22Rv1 (cell line): ENCODE measurements around the gene SLF2.
A peak's percentile ranks its signal among the peaks of the same experiment; 100 is the strongest.

Source experiments
- H3K27ac ChIP-seq: fragments of 450-650 bp; 2 replicates; pipeline ENCODE4 v1.5.1; 2017
- CTCF ChIP-seq: fragments of 450-650 bp; IDR thresholded peaks from 2 replicates; pipeline ENCODE4 v1.5.1; 2017; ENCODE audit warnings: mild to moderate bottlenecking
- ZFX ChIP-seq: fragments of 450-650 bp; IDR thresholded peaks from 2 replicates; pipeline ENCODE4 v1.6.1; 2017; ENCODE audit warnings: antibody characterized with exemption, borderline replicate concordance

Gene SLF2

GRCh38 chr10:101000915-101001658 is 88.3 kb downstream of the SLF2 start:
- H3K27ac ChIP-seq, result peak overlapping the region; percentile 96
- TF ChIP-seq ZFX, result no peak
- TF ChIP-seq CTCF, result no peak

DNA sequence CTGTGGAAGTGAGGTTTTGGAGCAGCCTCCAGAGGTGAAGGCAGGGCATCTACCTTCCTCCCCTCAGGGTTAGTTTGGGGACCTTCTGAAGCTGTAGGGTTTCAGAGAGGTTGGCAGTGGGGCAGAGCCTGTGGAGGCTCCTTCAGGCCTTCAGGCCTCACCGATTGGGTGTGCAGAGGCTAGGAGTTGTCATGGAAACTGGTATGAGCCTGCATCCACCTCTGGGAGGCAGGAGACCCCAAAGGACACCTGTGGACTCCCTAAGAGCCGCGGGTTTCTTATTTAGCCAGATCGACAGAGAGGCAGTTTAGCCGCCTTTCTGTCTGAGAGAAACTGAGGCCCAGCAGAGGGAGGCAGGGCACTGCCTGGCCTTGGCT is 88.9 kb downstream of the SLF2 start:
- no peak for TF ChIP-seq CTCF
- no peak for TF ChIP-seq ZFX
- H3K27ac ChIP-seq, result peak overlapping the region; percentile 96; the same call in 1 of the 2 replicates

DNA sequence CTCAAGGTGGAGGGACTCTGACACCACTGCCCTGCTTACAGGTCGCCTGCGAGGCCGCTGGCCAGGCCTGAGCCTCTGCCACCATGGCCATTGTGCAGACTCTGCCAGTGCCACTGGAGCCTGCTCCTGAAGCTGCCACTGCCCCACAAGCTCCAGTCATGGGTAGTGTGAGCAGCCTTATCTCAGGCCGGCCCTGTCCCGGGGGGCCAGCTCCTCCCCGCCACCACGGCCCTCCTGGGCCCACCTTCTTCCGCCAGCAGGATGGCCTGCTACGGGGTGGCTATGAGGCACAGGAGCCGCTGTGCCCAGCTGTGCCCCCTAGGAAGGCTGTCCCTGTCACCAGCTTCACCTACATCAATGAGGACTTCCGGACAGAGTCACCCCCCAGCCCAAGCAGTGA is 89.7 kb downstream of the SLF2 start:
- H3K27ac ChIP-seq, result no peak overlapping the region
- no peak for TF ChIP-seq CTCF
- no peak for TF ChIP-seq ZFX

DNA sequence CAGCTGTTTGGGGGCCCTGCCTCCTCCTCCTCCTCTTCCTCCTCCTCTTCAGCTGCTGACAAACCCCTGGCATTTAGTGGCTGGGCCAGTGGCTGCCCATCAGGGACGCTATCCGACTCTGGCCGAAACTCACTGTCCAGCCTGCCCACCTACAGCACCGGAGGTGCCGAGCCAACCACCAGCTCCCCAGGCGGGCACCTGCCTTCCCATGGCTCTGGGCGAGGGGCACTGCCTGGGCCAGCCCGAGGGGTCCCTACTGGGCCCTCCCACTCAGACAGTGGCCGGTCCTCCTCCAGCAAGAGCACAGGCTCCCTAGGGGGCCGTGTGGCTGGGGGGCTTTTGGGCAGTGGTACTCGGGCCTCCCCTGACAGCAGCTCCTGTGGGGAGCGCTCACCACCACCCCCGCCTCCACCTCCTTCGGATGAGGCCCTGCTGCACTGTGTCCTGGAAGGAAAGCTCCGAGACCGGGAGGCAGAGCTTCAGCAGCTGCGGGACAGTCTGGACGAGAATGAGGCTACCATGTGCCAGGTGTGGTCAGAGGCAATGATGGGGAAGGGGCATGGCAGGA is 91.0 kb downstream of the SLF2 start:
- H3K27ac ChIP-seq, result no peak overlapping the region

DNA sequence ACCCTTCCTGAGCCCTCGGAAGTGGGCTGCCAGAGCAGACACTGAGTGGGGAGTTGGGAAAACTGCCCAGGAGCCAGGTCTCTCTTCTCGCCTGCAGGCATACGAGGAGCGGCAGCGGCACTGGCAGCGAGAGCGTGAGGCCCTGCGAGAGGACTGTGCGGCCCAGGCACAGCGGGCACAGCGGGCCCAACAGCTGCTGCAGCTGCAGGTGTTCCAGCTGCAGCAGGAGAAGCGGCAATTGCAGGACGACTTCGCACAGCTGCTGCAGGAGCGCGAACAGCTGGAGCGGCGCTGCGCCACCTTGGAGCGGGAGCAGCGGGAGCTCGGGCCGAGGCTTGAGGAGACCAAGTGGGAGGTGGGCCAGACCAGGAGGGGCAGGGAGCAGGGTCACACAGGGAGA is 92.6 kb downstream of the SLF2 start:
- no peak for TF ChIP-seq ZFX
- no peak for TF ChIP-seq CTCF
- H3K27ac ChIP-seq, result no peak overlapping the region

More for the DNA sequence above, 91.0 kb downstream of the SLF2 start:
- no peak for TF ChIP-seq ZFX
- no peak for TF ChIP-seq CTCF

- no peak for TF ChIP-seq ZFX
- TF ChIP-seq CTCF, result no peak
- no peak overlapping the region for H3K27ac ChIP-seq
Measured at GRCh38 chr10:101005869-101006567, 93.3 kb downstream of the SLF2 start.
